GM12872 (cell line): Measurements from ENCODE around the gene DNAJB9.

ENCODE experiments used
- TF ChIP-seq, protein P1 (sequence below): IDR thresholded peaks from 3 replicates; pipeline ENCODE4 v1.5.1; 2011; ENCODE audit warnings: low read depth, mild to moderate bottlenecking, low read length, moderate library complexity; ENCODE audit not compliant: insufficient read depth

Gene DNAJB9

GRCh38 chr7:108589874-108590273 lies 20.2 kb downstream of the DNAJB9 start:
- TF ChIP-seq, protein P1, sequence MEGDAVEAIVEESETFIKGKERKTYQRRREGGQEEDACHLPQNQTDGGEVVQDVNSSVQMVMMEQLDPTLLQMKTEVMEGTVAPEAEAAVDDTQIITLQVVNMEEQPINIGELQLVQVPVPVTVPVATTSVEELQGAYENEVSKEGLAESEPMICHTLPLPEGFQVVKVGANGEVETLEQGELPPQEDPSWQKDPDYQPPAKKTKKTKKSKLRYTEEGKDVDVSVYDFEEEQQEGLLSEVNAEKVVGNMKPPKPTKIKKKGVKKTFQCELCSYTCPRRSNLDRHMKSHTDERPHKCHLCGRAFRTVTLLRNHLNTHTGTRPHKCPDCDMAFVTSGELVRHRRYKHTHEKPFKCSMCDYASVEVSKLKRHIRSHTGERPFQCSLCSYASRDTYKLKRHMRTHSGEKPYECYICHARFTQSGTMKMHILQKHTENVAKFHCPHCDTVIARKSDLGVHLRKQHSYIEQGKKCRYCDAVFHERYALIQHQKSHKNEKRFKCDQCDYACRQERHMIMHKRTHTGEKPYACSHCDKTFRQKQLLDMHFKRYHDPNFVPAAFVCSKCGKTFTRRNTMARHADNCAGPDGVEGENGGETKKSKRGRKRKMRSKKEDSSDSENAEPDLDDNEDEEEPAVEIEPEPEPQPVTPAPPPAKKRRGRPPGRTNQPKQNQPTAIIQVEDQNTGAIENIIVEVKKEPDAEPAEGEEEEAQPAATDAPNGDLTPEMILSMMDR = no peak

- TF ChIP-seq, protein P1 = no peak
These were observed 20.9 kb downstream of the DNAJB9 start for GRCh38 chr7:108590606-108591005.

- TF ChIP-seq, protein P1 = peak; percentile 29; the same call in 1 of the 3 replicates
These were observed 23.1 kb downstream of the DNAJB9 start for GRCh38 chr7:108592646-108593201.

GRCh38 chr7:108596560-108596959 lies 26.9 kb downstream of the DNAJB9 start:
- TF ChIP-seq, protein P1 = no peak

DNA sequence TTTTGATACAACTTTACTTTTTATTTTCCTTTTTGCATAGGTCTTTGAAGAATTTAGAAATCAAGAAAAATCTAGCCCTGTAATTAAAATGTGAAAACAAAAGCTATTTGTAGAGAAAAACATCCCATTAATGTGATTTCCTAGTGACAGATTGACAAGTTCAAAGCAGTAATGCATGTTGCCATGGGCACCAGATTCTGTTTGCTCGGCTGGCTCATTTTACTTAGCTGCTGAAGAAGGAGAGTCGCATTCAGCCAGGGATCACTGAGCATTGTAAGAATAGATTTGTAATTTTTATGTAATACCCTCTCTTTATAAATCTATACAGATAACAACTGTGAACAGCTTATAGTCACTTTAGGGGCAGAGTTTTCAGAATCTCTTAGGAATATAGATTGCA lies 28.5 kb downstream of the DNAJB9 start:
- TF ChIP-seq, protein P1 = no peak

- TF ChIP-seq, protein P1 = no peak
These were observed 29.4 kb downstream of the DNAJB9 start for GRCh38 chr7:108598914-108599580.

- TF ChIP-seq, protein P1 = no peak
These were observed 30.7 kb downstream of the DNAJB9 start for GRCh38 chr7:108600399-108600798.
